Skeletal muscle cell (primary cell): ENCODE data around the gene RGL2.

Experiments
- DNase-seq: peaks from one replicate; pipeline ENCODE4 v3.0.0-alpha.2; 2010; ENCODE audit warnings: low read depth
- H3K4me3 ChIP-seq: 2 replicates; pipeline ENCODE4 v1.5.1; 2011; ENCODE audit warnings: low read depth, mild to moderate bottlenecking, control low read depth, low read length, moderate library complexity

Gene RGL2

DNA sequence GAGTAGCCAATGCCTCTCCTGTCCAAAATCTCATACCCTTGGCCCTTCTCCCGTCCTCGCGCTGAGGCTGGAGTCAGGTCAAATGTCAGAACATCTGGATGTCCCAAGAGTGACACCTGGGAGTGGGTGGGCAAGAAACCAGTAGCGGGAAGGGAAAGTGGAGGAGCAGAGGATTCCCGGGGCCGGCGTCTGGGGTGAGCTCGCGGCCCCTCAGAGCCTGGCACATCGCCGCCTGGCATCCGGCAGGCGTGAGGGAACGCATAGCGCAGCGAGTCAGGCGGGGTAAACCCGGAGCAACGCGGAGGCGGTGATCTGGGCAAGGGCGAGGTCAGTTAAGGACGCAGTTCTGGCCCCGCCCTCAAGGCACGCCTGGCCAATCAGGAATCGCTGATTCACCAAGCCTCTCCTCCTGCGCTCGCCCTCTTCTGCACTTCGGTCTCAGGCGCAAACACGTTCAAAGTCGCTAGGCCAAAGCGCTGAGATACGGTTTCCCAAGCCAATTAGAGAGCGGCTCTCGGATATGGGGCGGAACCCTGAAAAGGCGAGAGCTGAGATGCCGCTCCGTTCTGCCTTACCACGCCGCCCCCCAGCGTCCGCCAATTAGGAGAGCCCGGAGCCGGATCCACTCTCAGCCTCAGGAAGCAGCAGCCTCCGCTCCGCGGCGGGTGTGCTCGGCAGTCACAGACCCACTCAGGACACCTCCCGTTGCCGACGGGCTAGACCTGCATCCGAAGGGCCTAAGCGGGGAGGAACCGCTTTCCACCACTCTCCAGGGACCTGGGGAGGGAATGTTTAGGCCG lies 49.6 kb downstream of the RGL2 start:
- DNase-seq, result peak; percentile 97
- peak overlapping the region; percentile 63 for H3K4me3 ChIP-seq

- DNase-seq, result peak; percentile 14
- H3K4me3 ChIP-seq, result peak overlapping the region; percentile 63
These were observed 50.2 kb downstream of the RGL2 start for GRCh38 chr6:33248643-33248931.

- H3K4me3 ChIP-seq, result peak overlapping the region; percentile 63
- DNase-seq, result peak; percentile 50
These were observed 50.6 kb downstream of the RGL2 start for GRCh38 chr6:33247977-33248642.

DNA sequence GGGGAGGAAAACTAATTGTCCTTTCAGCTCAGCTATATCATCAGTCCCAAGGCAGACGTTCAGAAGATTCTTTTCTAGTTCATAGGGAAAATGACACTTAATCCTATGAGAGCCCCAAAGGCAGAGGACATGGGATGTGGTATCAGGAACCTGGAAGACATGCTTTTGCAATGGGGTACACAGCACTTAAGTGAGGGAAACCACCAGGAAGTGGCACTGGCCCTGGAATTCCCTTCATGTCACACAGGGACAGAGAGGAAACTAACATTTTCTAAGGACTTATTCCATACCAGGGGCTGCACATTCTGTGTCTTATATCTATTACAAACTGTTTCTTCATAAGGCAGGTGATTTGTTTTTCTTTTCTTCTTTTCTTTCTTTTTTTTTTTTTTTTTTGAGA lies 55.3 kb downstream of the RGL2 start:
- no peak for DNase-seq
- no peak overlapping the region for H3K4me3 ChIP-seq

DNA sequence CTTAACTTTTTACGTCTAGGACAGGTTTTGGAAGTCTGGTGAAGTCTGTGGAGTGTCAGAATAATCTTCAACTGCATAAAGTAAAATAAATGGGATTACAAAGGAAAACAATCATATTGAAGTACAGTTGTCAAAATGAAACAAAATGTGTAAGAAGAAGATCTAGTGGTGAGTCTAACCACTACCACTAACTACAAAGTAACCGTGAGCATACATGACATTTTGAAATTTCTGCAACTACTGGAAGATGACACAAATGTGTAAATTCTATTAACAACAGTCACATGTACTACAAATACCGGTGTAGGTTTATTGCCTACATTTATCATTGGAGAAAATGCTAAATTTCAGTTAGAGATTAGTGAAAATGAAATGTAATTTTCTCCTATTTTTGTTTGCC lies 56.8 kb downstream of the RGL2 start:
- H3K4me3 ChIP-seq, result no peak overlapping the region
- DNase-seq, result no peak
